GM10266 (cell line): Measurements from ENCODE around the gene NINJ1.

Source experiments
- DNase-seq: peaks from one replicate; pipeline ENCODE4 v3.0.0; 2012; ENCODE audit errors: extremely low spot score
- TF ChIP-seq, protein P1 (sequence below): IDR thresholded peaks from 2 replicates; pipeline ENCODE4 v1.5.1; 2012; ENCODE audit warnings: mild to moderate bottlenecking, low read depth; ENCODE audit not compliant: control insufficient read depth, insufficient read depth; ENCODE audit errors: missing control alignments

The NINJ1 gene

DNA sequence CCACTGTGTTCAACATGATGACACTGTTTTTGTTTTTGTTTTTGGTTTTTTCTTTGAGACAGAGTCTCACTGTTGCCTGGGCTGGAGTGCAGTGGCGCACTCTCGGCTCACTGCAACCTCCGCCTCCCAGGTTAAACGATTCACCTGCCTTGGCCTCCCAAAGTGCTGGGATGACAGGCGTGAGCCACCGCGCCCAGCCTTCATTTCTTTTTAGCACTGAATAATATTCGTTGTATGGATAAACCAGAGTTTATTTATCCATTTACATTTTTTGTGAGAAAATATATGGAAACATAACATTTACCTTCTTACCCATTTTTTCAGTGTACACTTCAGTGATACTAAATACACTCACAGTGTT, 33.8 kb downstream of the NINJ1 start:
- DNase-seq, result no peak
- TF ChIP-seq, protein P1, sequence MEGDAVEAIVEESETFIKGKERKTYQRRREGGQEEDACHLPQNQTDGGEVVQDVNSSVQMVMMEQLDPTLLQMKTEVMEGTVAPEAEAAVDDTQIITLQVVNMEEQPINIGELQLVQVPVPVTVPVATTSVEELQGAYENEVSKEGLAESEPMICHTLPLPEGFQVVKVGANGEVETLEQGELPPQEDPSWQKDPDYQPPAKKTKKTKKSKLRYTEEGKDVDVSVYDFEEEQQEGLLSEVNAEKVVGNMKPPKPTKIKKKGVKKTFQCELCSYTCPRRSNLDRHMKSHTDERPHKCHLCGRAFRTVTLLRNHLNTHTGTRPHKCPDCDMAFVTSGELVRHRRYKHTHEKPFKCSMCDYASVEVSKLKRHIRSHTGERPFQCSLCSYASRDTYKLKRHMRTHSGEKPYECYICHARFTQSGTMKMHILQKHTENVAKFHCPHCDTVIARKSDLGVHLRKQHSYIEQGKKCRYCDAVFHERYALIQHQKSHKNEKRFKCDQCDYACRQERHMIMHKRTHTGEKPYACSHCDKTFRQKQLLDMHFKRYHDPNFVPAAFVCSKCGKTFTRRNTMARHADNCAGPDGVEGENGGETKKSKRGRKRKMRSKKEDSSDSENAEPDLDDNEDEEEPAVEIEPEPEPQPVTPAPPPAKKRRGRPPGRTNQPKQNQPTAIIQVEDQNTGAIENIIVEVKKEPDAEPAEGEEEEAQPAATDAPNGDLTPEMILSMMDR, result no peak

DNA sequence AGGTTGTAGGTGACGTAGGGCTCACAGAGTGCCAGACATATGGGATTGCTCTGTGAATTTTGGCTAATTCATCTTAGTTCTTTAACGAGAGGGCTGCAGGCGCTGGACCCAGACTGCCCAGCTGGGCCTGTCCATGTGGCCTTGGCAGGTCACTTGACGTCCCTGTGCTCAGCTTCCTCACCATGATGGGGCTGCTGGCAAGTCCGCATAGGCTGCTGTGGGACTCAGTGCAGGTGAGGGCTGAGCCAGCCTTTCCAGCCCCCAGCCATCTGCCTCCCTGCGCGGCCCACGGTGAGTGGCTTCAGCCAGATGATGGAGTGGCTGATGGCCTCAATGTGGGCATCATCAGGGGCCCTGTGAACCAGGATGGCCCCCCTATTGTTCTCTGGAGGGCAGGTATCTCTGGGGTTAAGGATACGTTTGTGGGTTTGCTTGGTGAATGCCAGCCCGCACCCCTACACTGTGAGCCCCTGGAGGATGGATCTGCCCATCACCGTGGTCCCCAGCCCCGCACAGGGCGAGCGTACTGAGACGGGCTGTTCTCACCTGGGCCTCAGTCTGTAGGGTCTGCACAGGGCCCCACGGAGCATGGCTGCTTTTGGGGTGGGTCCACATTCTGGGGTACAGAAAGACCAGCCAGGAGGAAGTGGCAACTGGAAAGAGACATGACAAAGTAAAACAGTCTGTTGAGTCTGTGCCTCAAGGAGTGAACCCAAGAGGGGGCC, 34.3 kb downstream of the NINJ1 start:
- DNase-seq, result no peak
- TF ChIP-seq, protein P1, result no peak

DNA sequence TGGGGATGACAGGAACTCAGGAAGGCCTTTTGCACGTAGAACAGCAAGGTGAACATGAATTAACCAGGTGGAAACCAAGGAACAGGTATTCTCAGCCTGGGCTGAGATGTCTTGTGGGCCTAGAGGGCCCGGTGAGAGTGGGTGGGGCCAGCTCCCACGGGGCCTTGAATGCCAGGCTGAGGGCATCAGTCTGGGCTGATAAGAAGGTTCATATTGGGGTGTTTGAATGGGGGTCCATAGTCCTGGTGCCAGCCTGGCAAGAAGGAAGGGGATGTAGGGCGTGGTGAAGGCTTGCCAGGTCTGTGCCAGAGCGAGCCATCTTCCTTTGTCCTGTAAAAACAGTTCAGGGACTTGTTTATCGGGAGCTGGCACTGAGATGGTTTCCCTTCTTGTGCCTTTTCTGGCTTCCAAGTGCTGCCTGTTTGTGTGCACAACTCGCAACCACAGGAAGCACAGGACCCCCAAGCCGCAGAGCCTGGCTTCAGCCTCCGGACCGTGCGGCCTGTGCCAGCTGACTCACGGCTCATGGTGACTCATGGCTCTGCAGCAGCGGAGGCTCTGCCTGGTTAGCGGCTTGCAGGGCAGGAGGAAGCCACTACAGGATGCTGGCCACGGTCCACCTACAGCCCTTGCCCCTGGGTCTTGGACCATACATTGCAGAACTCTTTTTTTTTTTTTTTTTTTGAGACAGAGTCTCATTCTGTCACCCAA, 35.7 kb downstream of the NINJ1 start:
- TF ChIP-seq, protein P1, result no peak
- no peak for DNase-seq

DNA sequence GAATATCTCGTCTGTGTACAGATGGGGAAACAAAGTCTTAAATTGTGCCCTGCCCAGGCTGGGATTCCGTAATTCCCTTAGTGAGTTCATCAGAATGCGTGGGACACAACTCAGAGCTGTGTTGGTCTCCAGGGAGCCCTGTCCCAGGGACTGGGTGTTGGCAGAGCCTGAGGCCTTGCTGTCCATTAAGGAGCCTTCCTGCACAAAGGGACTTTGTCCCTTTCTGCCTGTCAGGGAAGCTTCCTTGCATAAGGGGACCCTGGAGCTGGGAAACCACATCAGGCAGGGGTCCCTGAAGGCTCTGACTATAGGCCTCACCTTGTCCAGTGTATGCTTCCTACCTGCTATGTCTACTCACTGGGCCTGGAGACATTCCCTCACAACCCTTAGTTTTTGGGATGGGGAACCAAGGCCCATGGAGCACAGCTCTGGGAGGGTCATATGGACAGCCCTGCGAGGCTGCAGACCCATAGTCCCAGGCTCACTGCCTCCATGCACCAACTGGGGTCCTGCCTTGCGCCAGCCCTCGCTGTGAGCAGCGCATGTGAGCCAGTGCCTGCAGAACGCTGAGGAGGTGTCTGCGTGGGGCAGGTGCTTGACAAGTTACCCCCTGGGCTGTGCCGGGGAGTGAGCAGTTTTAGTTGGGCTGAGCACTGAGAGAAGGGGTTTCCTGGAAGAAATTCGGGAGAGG, 36.4 kb downstream of the NINJ1 start:
- DNase-seq, result no peak
- TF ChIP-seq, protein P1, result no peak

DNA sequence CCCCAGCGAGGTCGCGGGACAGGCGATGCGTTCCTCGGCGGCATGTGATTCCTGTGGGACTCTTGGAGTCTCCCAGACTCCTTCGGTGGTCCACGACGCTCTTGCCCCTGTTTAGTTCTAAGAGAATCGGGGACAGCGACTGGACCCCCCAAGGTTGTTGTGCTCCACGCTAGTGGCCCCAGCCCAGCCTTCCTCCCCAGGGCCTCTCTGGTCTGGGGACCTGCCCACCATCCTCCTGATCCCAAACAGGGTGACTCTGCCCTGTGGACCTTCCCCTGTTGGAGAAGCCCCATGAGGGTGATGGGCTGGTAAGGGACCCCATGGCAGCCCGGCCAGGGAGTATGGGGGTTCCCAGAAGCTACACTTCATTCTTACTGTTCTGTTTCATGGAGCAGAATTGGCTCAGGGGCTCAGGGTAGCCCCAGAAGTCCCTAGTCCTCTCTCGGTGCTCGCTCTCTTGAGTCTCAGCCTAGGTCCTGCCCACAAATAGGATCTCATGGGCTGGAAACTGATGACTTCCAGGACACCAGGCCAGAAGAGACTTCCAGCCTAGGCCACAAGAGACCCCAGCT, 37.2 kb downstream of the NINJ1 start:
- TF ChIP-seq, protein P1, result no peak
- DNase-seq, result no peak

DNA sequence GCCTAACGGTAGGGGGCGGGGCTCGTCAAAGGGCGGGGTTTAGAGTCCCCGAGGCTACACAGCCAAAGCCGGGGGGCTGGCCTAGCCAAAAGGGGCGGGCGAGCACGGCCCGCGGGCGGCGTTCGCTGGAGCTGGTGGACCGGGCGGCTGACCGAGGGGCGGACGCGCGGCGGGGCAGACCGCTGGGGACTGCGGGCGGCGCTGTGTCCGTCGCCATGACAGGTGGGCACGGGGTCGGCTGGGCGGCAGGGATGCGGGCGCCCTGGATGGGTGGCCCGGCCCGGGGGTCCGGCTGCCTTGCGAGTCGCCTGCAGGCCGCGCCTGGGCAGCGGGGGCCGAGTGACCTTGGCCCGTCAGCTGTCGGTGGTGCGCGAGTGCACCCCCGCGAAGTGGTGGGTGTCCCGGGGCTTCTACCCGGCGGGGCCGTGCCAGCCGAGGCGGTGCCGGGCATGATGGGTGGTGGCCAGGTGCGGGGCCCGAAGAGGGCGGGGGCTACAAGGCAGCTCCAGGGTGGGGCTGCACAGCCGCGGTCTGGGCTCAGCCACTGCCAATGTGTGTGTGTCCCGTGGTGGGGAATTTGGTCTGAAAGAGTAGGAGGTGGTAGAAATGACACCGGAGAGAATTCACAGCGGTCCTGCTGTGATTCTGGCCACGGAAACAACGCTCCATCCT, 37.8 kb downstream of the NINJ1 start, which contains the start of gene CARD19:
CARD19 (plus strand) TSS at position 87 of the 672 bp plus-strand sequence; CDS start at position 216, 129 bp downstream.
- TF ChIP-seq, protein P1, result no peak
- DNase-seq, result peak; percentile 47
